ENCODE results near the gene PRKN.

The PRKN gene

DNA sequence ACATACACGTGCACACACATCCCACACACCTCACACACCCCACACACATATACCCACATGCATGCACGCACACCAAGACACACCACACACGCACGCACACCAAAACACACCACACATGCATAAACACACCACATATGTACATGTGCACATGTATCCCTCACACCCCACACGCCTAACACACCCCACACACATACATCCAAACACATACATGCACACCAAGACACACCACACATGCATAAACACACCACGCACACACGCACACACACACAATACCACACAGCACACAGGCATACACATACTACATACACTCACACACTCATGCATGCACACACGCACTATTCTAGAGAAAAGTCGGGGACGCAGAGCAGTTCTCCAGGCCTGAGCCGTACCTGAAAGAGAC, 671.5 kb downstream of the PRKN start:
- H2AFZ ChIP-seq (ENCODE audit: low read depth) = no peak overlapping the region
- H3K9ac ChIP-seq = no peak overlapping the region
- H3K27me3 ChIP-seq (ENCODE audit: insufficient read depth, low read depth) = no peaks in the 10 kb centered on the region
- H3K27ac ChIP-seq = no peak overlapping the region
- no peak overlapping the region for H3K4me2 ChIP-seq
- no peaks in the 10 kb centered on the region for H4K20me1 ChIP-seq (ENCODE audit: insufficient read depth)
- TF ChIP-seq CTCF (conservative IDR thresholded peaks at IDR 0.05; ENCODE audit: low read depth, low read length) = no peak
- H3K79me2 ChIP-seq (ENCODE audit: insufficient read depth, low read depth) = no peaks in the 10 kb centered on the region
- H3K4me1 ChIP-seq (ENCODE audit: low read depth, poor library complexity, severe bottlenecking) = no peaks in the 10 kb centered on the region
- no peak overlapping the region for H3K4me3 ChIP-seq (IDR thresholded peaks at IDR 0.05; ENCODE audit: insufficient read depth, low read depth, low read length)
- no peaks in the 10 kb centered on the region for H3K36me3 ChIP-seq (ENCODE audit: insufficient read depth)

- no peak for TF ChIP-seq CTCF (conservative IDR thresholded peaks at IDR 0.05; ENCODE audit: low read depth, low read length)
- Histone ChIP-seq H3K4me2 (no peak overlapping the region), H3K27me3 (ENCODE audit: insufficient read depth, low read depth) (no peaks in the 10 kb centered on the region), H2AFZ (ENCODE audit: low read depth) (no peak overlapping the region), H3K4me1 (ENCODE audit: low read depth, poor library complexity, severe bottlenecking) (no peaks in the 10 kb centered on the region), H3K79me2 (ENCODE audit: insufficient read depth, low read depth) (no peaks in the 10 kb centered on the region), H3K36me3 (ENCODE audit: insufficient read depth) (no peaks in the 10 kb centered on the region), H4K20me1 (ENCODE audit: insufficient read depth) (no peaks in the 10 kb centered on the region), H3K9ac (no peak overlapping the region), H3K27ac (no peak overlapping the region), H3K4me3 (IDR thresholded peaks at IDR 0.05; ENCODE audit: insufficient read depth, low read depth, low read length) (no peak overlapping the region)
These were observed 672.2 kb downstream of the PRKN start for GRCh38 chr6:162055365-162055764.

DNA sequence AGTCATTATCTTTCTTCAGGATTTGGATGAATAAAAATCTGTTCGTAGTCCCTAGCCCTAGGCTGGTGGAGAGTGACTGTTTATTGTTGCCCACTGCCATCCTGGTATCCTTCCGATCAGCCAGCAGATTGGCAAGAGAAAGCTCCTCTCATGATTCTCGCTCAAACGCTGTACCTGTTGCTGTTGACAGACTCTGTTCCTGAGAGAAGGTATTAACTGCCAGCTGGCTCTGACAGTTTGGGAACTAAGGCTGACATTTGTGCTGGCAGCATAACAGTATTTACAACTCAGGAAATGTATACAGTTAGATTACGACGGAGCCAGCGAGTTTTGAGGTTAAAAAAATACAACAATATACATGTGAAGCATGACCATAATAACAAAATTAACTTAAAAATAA, 674.5 kb downstream of the PRKN start:
- no peak for TF ChIP-seq CTCF (conservative IDR thresholded peaks at IDR 0.05; ENCODE audit: low read depth, low read length)
- no peak overlapping the region for H3K4me3 ChIP-seq (IDR thresholded peaks at IDR 0.05; ENCODE audit: insufficient read depth, low read depth, low read length)
- H2AFZ ChIP-seq (ENCODE audit: low read depth) = no peak overlapping the region
- no peaks in the 10 kb centered on the region for H3K27me3 ChIP-seq (ENCODE audit: insufficient read depth, low read depth)
- no peaks in the 10 kb centered on the region for H3K79me2 ChIP-seq (ENCODE audit: insufficient read depth, low read depth)
- H3K9ac ChIP-seq = no peak overlapping the region
- H3K27ac ChIP-seq = no peak overlapping the region
- H3K36me3 ChIP-seq (ENCODE audit: insufficient read depth) = no peaks in the 10 kb centered on the region
- H3K4me1 ChIP-seq (ENCODE audit: low read depth, poor library complexity, severe bottlenecking) = no peaks in the 10 kb centered on the region
- H4K20me1 ChIP-seq (ENCODE audit: insufficient read depth) = no peaks in the 10 kb centered on the region
- no peak overlapping the region for H3K4me2 ChIP-seq

DNA sequence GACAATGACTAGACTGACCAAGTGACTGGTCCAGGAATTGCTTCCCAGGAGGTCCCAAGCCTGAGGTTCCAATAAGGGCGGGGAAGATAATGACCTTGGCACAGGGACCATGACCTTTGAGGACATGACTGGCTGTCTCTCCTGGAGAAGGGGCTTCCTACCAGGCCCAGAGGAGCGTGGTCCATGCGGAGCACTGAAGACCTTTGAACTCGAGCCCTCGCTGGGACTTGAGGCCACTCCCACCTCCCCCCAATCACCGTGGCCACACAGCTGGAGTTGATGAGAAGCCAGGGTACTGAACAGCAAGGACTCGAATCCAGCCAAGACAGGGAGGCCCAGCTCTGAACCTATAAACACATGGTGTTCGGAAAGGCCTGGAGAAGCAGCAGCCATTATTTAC, 677.0 kb downstream of the PRKN start:
- no peak for TF ChIP-seq CTCF (conservative IDR thresholded peaks at IDR 0.05; ENCODE audit: low read depth, low read length)
- no peaks in the 10 kb centered on the region for H4K20me1 ChIP-seq (ENCODE audit: insufficient read depth)

GRCh38 chr6:162046324-162046723, 681.2 kb downstream of the PRKN start:
- Histone ChIP-seq H3K4me3 (IDR thresholded peaks at IDR 0.05; ENCODE audit: insufficient read depth, low read depth, low read length) (no peak overlapping the region), H3K4me1 (ENCODE audit: low read depth, poor library complexity, severe bottlenecking) (no peaks in the 10 kb centered on the region), H3K36me3 (ENCODE audit: insufficient read depth) (no peaks in the 10 kb centered on the region), H3K27me3 (ENCODE audit: insufficient read depth, low read depth) (no peaks in the 10 kb centered on the region), H3K79me2 (ENCODE audit: insufficient read depth, low read depth) (no peaks in the 10 kb centered on the region), H4K20me1 (ENCODE audit: insufficient read depth) (no peaks in the 10 kb centered on the region), H3K27ac (no peak overlapping the region), H3K9ac (no peak overlapping the region), H2AFZ (ENCODE audit: low read depth) (no peak overlapping the region), H3K4me2 (no peak overlapping the region)
- TF ChIP-seq CTCF (conservative IDR thresholded peaks at IDR 0.05; ENCODE audit: low read depth, low read length) = no peak

More for the DNA sequence above, 677.0 kb downstream of the PRKN start:
- H3K79me2 ChIP-seq (ENCODE audit: insufficient read depth, low read depth) = no peaks in the 10 kb centered on the region
- H3K27me3 ChIP-seq (ENCODE audit: insufficient read depth, low read depth) = no peaks in the 10 kb centered on the region
- H2AFZ ChIP-seq (ENCODE audit: low read depth) = no peak overlapping the region
- H3K4me1 ChIP-seq (ENCODE audit: low read depth, poor library complexity, severe bottlenecking) = no peaks in the 10 kb centered on the region
- no peak overlapping the region for H3K9ac ChIP-seq
- H3K4me2 ChIP-seq = no peak overlapping the region
- H3K4me3 ChIP-seq (IDR thresholded peaks at IDR 0.05; ENCODE audit: insufficient read depth, low read depth, low read length) = no peak overlapping the region
- H3K27ac ChIP-seq = no peak overlapping the region
- H3K36me3 ChIP-seq (ENCODE audit: insufficient read depth) = no peaks in the 10 kb centered on the region
